HepG2 (cell line): Measurements from ENCODE around the gene SYNE3. TPM values are rescaled to one million over a fixed set of nuclear protein-coding genes. Genes with fewer than 3 reads are reported as not detected.

Source experiments
- CCDC6 ChIP-seq: sonication (generic); formaldehyde crosslinking; IDR thresholded peaks from 2 replicates; pipeline ENCODE4 v1.8.1; 2022; ENCODE audit warnings: mild to moderate bottlenecking, missing genetic modification reagents, moderate library complexity
- DNMT1 ChIP-seq: sonication (generic); formaldehyde crosslinking; IDR thresholded peaks from 2 replicates; pipeline ENCODE4 v1.5.1; 2020; ENCODE audit warnings: mild to moderate bottlenecking, missing genetic modification reagents
- GABPA ChIP-seq, 2 experiments: IDR thresholded peaks; 2 replicates each; pipeline ENCODE4 v1.6.1; 2011 to 2016; ENCODE audit warnings: low read depth in 2 of 2, low read length in 1 of 2, missing biosample characterization in 1 of 2, missing genetic modification characterization in 1 of 2
- JARID2 ChIP-seq: sonication (generic); formaldehyde crosslinking; IDR thresholded peaks from 2 replicates; pipeline ENCODE4 v1.8.1; 2023; ENCODE audit warnings: missing genetic modification reagents, inconsistent platforms; ENCODE audit not compliant: insufficient replicate concordance
- MEIS1 ChIP-seq: sonication (generic); formaldehyde crosslinking; IDR thresholded peaks from 2 replicates; pipeline ENCODE4 v1.9.0; 2021; ENCODE audit warnings: mild to moderate bottlenecking, missing genetic modification reagents, moderate library complexity, borderline replicate concordance
- POLR2G ChIP-seq: fragments of 200-400 bp; formaldehyde crosslinking; IDR thresholded peaks from 2 replicates; pipeline ENCODE4 v1.6.1; 2018; ENCODE audit warnings: mild to moderate bottlenecking, low read depth, low read length, moderate library complexity
- RBAK ChIP-seq: sonication (generic); formaldehyde crosslinking; IDR thresholded peaks from 2 replicates; pipeline ENCODE4 v1.5.1; 2020; ENCODE audit warnings: mild to moderate bottlenecking, missing genetic modification reagents
- SIX1 ChIP-seq: sonication (generic); formaldehyde crosslinking; IDR thresholded peaks from 2 replicates; pipeline ENCODE4 v1.4.0; 2020; ENCODE audit warnings: missing genetic modification reagents, borderline replicate concordance
- SOX6 ChIP-seq, 2 experiments: fragments of 450-650 bp in 1 of 2; sonication (generic) in 1 of 2; formaldehyde crosslinking in 1 of 2; IDR thresholded peaks; 2 replicates each; pipeline versions ENCODE4 v1.4.0 to v1.6.1; 2017 to 2020; ENCODE audit warnings: antibody characterized with exemption in 1 of 2, mild to moderate bottlenecking in 1 of 2, missing genetic modification reagents in 1 of 2
- ZBTB7A ChIP-seq: sonication (generic); formaldehyde crosslinking; IDR thresholded peaks from 2 replicates; pipeline ENCODE4 v1.8.0; 2022; ENCODE audit warnings: mild to moderate bottlenecking, missing genetic modification reagents
- ZFY ChIP-seq: sonication (generic); formaldehyde crosslinking; IDR thresholded peaks from 2 replicates; pipeline ENCODE4 v1.4.0; 2020; ENCODE audit warnings: missing genetic modification reagents
- ZNF253 ChIP-seq: sonication (generic); formaldehyde crosslinking; IDR thresholded peaks from 2 replicates; pipeline ENCODE4 v1.8.0; 2022; ENCODE audit warnings: mild to moderate bottlenecking, missing genetic modification reagents, borderline replicate concordance
- ZNF337 ChIP-seq: sonication (generic); formaldehyde crosslinking; IDR thresholded peaks from 2 replicates; pipeline ENCODE4 v1.5.1; 2020; ENCODE audit warnings: missing genetic modification reagents, low read depth, mild to moderate bottlenecking, borderline replicate concordance
- polyA plus RNA-seq, 8 experiments: library from polyadenylated mRNA; depleted of rRNA in 3 of 8; stranded (reverse) in 7 of 8; unstranded in 1 of 8; fragments of >200 nt; fragmentation: Illumina TruSeq in 4 of 8; extraction: Trizol in 4 of 8; gene quantifications; 2 replicates each; pipeline versions ENCODE4 v1.2.1 to v1.2.3, GENCODE V29; 2011 to 2016; ENCODE audit warnings: low read depth in 4 of 8, missing spikeins in 1 of 8, mixed read lengths in 1 of 8; ENCODE audit not compliant: insufficient read depth in 1 of 8
- total RNA-seq, 5 experiments: library from RNA; depleted of rRNA; stranded (reverse); fragments of >200 nt; fragmentation: Illumina TruSeq; extraction: Trizol; gene quantifications; 2 replicates each; pipeline ENCODE4 v1.2.3, GENCODE V29; 2016; ENCODE audit warnings: low read depth in 1 of 5
- TF ChIP-seq, protein P1 (sequence below), 2 experiments: IDR thresholded peaks; 2 replicates each; pipeline ENCODE4 v1.6.1; 2011 to 2012; ENCODE audit warnings: low read length in 2 of 2, borderline replicate concordance in 1 of 2, low read depth in 1 of 2, mild to moderate bottlenecking in 1 of 2, moderate library complexity in 1 of 2
- TF ChIP-seq, protein P2 (sequence below): sonication (generic); formaldehyde crosslinking; IDR thresholded peaks from 2 replicates; pipeline ENCODE4 v1.5.0; 2020; ENCODE audit warnings: missing genetic modification reagents
- TF ChIP-seq, protein P3 (sequence below): IDR thresholded peaks from 2 replicates; pipeline ENCODE4 v1.6.1; 2016; ENCODE audit warnings: mild to moderate bottlenecking
- TF ChIP-seq, protein P4 (sequence below), 2 experiments: sonication (generic) in 1 of 2; formaldehyde crosslinking in 1 of 2; IDR thresholded peaks; 2 replicates each; pipeline versions ENCODE4 v1.5.1 to v1.6.1; 2011 to 2020; ENCODE audit warnings: borderline replicate concordance in 1 of 2, low read depth in 1 of 2, low read length in 1 of 2, mild to moderate bottlenecking in 1 of 2, missing genetic modification reagents in 1 of 2, moderate library complexity in 1 of 2
- TF ChIP-seq, protein P5 (sequence below): sonication (generic); formaldehyde crosslinking; conservative IDR thresholded peaks from 2 replicates; pipeline ENCODE4 v1.8.1; 2023; ENCODE audit warnings: missing genetic modification reagents

Gene SYNE3
- total and polyA plus RNA-seq, 2 of the 13 experiments (the other 11 are each of a cell fraction or from before 2014, with no cell fraction given) = 7.8 to 8.0 TPM

DNA sequence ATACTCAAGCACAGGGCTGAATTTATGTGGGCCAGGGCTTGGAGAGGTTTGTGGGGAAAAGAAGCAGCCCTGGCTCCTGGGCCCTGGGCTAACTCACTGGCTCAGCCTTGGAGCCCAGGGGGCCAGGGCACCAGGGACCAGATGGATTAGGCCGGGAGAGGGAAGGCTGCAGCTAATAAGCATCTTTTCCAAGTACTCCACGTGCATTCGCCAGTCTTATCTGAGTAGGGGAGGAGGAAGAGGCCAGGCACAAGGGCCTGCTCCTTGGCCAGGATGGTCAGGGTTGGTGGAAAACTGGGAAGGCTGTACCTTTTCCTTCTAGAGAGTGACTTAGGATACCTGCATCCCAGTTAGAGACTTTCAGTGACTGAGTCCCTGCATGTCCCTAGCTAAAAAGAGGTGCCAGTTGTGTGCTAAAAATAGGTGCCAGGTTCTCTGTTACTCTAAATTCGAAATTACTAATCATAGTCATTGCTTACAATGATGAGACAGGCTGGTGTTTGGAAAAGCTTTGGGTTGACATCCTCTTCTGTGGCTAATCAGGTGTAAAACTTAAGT is 19.7 kb upstream of the SYNE3 start (continued):
- TF ChIP-seq, protein P1, sequence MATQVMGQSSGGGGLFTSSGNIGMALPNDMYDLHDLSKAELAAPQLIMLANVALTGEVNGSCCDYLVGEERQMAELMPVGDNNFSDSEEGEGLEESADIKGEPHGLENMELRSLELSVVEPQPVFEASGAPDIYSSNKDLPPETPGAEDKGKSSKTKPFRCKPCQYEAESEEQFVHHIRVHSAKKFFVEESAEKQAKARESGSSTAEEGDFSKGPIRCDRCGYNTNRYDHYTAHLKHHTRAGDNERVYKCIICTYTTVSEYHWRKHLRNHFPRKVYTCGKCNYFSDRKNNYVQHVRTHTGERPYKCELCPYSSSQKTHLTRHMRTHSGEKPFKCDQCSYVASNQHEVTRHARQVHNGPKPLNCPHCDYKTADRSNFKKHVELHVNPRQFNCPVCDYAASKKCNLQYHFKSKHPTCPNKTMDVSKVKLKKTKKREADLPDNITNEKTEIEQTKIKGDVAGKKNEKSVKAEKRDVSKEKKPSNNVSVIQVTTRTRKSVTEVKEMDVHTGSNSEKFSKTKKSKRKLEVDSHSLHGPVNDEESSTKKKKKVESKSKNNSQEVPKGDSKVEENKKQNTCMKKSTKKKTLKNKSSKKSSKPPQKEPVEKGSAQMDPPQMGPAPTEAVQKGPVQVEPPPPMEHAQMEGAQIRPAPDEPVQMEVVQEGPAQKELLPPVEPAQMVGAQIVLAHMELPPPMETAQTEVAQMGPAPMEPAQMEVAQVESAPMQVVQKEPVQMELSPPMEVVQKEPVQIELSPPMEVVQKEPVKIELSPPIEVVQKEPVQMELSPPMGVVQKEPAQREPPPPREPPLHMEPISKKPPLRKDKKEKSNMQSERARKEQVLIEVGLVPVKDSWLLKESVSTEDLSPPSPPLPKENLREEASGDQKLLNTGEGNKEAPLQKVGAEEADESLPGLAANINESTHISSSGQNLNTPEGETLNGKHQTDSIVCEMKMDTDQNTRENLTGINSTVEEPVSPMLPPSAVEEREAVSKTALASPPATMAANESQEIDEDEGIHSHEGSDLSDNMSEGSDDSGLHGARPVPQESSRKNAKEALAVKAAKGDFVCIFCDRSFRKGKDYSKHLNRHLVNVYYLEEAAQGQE (IDR thresholded peaks at IDR 0.05; ENCODE audit: borderline replicate concordance in 1 of 2, low read depth in 1 of 2, low read length in 2 of 2) = no peak
- TF ChIP-seq ZNF337 = no peak
- TF ChIP-seq, protein P2, sequence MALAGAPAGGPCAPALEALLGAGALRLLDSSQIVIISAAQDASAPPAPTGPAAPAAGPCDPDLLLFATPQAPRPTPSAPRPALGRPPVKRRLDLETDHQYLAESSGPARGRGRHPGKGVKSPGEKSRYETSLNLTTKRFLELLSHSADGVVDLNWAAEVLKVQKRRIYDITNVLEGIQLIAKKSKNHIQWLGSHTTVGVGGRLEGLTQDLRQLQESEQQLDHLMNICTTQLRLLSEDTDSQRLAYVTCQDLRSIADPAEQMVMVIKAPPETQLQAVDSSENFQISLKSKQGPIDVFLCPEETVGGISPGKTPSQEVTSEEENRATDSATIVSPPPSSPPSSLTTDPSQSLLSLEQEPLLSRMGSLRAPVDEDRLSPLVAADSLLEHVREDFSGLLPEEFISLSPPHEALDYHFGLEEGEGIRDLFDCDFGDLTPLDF (CRISPR knock-in tag) = no peak
- no peak for TF ChIP-seq CCDC6 (CRISPR knock-in tag)
- TF ChIP-seq JARID2 = no peak
- TF ChIP-seq SOX6 (IDR thresholded peaks at IDR 0.05) = no peak
- 0 out of 2 replicates have a peak, but pooled peaks have one; percentile 2 for TF ChIP-seq SOX6 (CRISPR knock-in tag; IDR thresholded peaks at IDR 0.05)
- TF ChIP-seq, protein P3, sequence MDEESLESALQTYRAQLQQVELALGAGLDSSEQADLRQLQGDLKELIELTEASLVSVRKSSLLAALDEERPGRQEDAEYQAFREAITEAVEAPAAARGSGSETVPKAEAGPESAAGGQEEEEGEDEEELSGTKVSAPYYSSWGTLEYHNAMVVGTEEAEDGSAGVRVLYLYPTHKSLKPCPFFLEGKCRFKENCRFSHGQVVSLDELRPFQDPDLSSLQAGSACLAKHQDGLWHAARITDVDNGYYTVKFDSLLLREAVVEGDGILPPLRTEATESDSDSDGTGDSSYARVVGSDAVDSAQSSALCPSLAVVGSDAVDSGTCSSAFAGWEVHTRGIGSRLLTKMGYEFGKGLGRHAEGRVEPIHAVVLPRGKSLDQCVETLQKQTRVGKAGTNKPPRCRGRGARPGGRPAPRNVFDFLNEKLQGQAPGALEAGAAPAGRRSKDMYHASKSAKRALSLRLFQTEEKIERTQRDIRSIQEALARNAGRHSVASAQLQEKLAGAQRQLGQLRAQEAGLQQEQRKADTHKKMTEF (CRISPR knock-in tag) = no peak
- TF ChIP-seq RBAK = no peak
- TF ChIP-seq, protein P4, sequence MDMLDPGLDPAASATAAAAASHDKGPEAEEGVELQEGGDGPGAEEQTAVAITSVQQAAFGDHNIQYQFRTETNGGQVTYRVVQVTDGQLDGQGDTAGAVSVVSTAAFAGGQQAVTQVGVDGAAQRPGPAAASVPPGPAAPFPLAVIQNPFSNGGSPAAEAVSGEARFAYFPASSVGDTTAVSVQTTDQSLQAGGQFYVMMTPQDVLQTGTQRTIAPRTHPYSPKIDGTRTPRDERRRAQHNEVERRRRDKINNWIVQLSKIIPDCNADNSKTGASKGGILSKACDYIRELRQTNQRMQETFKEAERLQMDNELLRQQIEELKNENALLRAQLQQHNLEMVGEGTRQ (IDR thresholded peaks at IDR 0.05; ENCODE audit: low read depth, low read length) = no peak
- TF ChIP-seq, protein P4 (CRISPR knock-in tag; IDR thresholded peaks at IDR 0.05; ENCODE audit: borderline replicate concordance) = no peak
- TF ChIP-seq ZFY = 0 out of 2 replicates have a peak, but pooled peaks have one; percentile 4
- TF ChIP-seq SIX1 (CRISPR knock-in tag) = no peak
- TF ChIP-seq, protein P5, sequence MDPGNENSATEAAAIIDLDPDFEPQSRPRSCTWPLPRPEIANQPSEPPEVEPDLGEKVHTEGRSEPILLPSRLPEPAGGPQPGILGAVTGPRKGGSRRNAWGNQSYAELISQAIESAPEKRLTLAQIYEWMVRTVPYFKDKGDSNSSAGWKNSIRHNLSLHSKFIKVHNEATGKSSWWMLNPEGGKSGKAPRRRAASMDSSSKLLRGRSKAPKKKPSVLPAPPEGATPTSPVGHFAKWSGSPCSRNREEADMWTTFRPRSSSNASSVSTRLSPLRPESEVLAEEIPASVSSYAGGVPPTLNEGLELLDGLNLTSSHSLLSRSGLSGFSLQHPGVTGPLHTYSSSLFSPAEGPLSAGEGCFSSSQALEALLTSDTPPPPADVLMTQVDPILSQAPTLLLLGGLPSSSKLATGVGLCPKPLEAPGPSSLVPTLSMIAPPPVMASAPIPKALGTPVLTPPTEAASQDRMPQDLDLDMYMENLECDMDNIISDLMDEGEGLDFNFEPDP (CRISPR knock-in tag) = no peak
- TF ChIP-seq GABPA (IDR thresholded peaks at IDR 0.05; ENCODE audit: low read depth, low read length) = no peak
- no peak for TF ChIP-seq GABPA (CRISPR knock-in tag; IDR thresholded peaks at IDR 0.05; ENCODE audit: low read depth)
- peak; percentile 25; the same call in 1 of the 2 replicates for TF ChIP-seq POLR2G
- no peak for TF ChIP-seq ZBTB7A (CRISPR knock-in tag)
- TF ChIP-seq DNMT1 (CRISPR knock-in tag) = no peak
- TF ChIP-seq MEIS1 = no peak
- no peak for TF ChIP-seq ZNF253 (CRISPR knock-in tag)
